ENCODE results near the gene ATL2. TPM values are rescaled to one million over a fixed set of nuclear protein-coding genes. Genes with fewer than 3 reads are reported as not detected.

ATL2 gene
- total and polyA plus RNA-seq, 2 experiments from 2014 or later, result 28.0 to 72.4 TPM

GRCh38 chr2:38268691-38269327, 108.3 kb downstream of the ATL2 start:
- 97% methylated on average over 3 of the region's 3 CpGs for WGBS (ENCODE audit: low lambda C conversion rate, missing lambda C conversion rate)
- Histone ChIP-seq H4K20me1 (ENCODE audit: insufficient read depth, poor library complexity, severe bottlenecking) (no peaks in the 10 kb centered on the region), H3K4me1 (ENCODE audit: insufficient read depth) (no peaks in the 10 kb centered on the region), H3K9me2 (replicated peaks; ENCODE audit: insufficient read depth) (no peaks in the 10 kb centered on the region), H3K36me3 (replicated peaks; ENCODE audit: insufficient read depth, low read depth) (no peaks in the 10 kb centered on the region), H3K27ac (no peak overlapping the region), H3K4me3 (no peak overlapping the region), H3K9me3 (ENCODE audit: low read depth) (no peaks in the 10 kb centered on the region), H3K27me3 (no peaks in the 10 kb centered on the region), H3K4me2 (no peak overlapping the region), H3K79me2 (no peaks in the 10 kb centered on the region), H2AFZ (no peak overlapping the region)
- no peak for DNase-seq (ENCODE audit: low spot score)
- TF ChIP-seq EZH2phosphoT487 (IDR thresholded peaks at IDR 0.05; ENCODE audit: low read depth, severe bottlenecking, unreplicated experiment) (no peak), CTCF (IDR thresholded peaks at IDR 0.05; ENCODE audit: poor library complexity) (no peak), EZH2 (IDR thresholded peaks at IDR 0.05; ENCODE audit: borderline replicate concordance) (no peak)

DNA sequence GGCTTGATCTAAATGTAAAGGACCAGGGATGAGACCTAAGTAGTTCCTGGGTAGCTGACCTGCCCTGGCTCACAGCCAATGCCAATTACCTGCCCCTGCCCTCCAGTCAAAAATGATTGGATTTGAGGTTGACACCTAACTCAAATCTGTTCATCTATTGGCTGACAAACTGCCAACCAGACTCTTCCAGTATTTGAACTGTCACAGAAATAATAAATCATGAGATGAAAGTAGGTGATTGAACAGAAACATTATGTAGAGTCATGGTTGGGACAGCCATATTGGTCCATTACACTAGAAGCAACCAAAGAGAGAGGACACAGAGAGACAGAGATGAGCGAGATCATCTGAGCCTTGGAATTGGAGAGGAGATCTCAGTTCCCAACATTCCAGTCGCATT, 109.1 kb downstream of the ATL2 start:
- 98% methylated on average over 2 of the region's 2 CpGs for WGBS (ENCODE audit: low lambda C conversion rate, missing lambda C conversion rate)
- no peaks in the 10 kb centered on the region for H3K27me3 ChIP-seq
- TF ChIP-seq CTCF (IDR thresholded peaks at IDR 0.05; ENCODE audit: poor library complexity) (no peak), EZH2 (IDR thresholded peaks at IDR 0.05; ENCODE audit: borderline replicate concordance) (no peak), EZH2phosphoT487 (IDR thresholded peaks at IDR 0.05; ENCODE audit: low read depth, severe bottlenecking, unreplicated experiment) (no peak)
- no peak for DNase-seq (ENCODE audit: low spot score)
- H3K4me1 ChIP-seq (ENCODE audit: insufficient read depth), result no peaks in the 10 kb centered on the region
- H2AFZ ChIP-seq, result no peak overlapping the region
- H3K4me3 ChIP-seq, result no peak overlapping the region
- H3K4me2 ChIP-seq, result no peak overlapping the region
- H4K20me1 ChIP-seq (ENCODE audit: insufficient read depth, poor library complexity, severe bottlenecking), result no peaks in the 10 kb centered on the region
- H3K9me2 ChIP-seq (replicated peaks; ENCODE audit: insufficient read depth), result no peaks in the 10 kb centered on the region
- H3K9me3 ChIP-seq (ENCODE audit: low read depth), result no peaks in the 10 kb centered on the region
- H3K27ac ChIP-seq, result no peak overlapping the region
- H3K79me2 ChIP-seq, result no peaks in the 10 kb centered on the region
- no peaks in the 10 kb centered on the region for H3K36me3 ChIP-seq (replicated peaks; ENCODE audit: insufficient read depth, low read depth)

GRCh38 chr2:38267270-38267925, 109.7 kb downstream of the ATL2 start:
- H4K20me1 ChIP-seq (ENCODE audit: insufficient read depth, poor library complexity, severe bottlenecking), result no peaks in the 10 kb centered on the region
- TF ChIP-seq EZH2 (IDR thresholded peaks at IDR 0.05; ENCODE audit: borderline replicate concordance), result no peak
- H3K27ac ChIP-seq, result no peak overlapping the region
- H3K4me2 ChIP-seq, result no peak overlapping the region
- H3K4me1 ChIP-seq (ENCODE audit: insufficient read depth), result no peaks in the 10 kb centered on the region
- 92% methylated on average over 4 of the region's 4 CpGs for WGBS (ENCODE audit: low lambda C conversion rate, missing lambda C conversion rate)
- no peaks in the 10 kb centered on the region for H3K36me3 ChIP-seq (replicated peaks; ENCODE audit: insufficient read depth, low read depth)
- DNase-seq (ENCODE audit: low spot score), result no peak
- H3K9me2 ChIP-seq (replicated peaks; ENCODE audit: insufficient read depth), result no peaks in the 10 kb centered on the region
- H3K9me3 ChIP-seq (ENCODE audit: low read depth), result no peaks in the 10 kb centered on the region
- no peak overlapping the region for H2AFZ ChIP-seq
- H3K27me3 ChIP-seq, result no peaks in the 10 kb centered on the region
- no peaks in the 10 kb centered on the region for H3K79me2 ChIP-seq
- no peak overlapping the region for H3K4me3 ChIP-seq

- no peak overlapping the region for H3K27ac ChIP-seq
- no peaks in the 10 kb centered on the region for H3K4me1 ChIP-seq (ENCODE audit: insufficient read depth)
- WGBS (ENCODE audit: low lambda C conversion rate, missing lambda C conversion rate), result 97% methylated on average over 3 of the region's 3 CpGs
- H3K4me3 ChIP-seq, result no peak overlapping the region
- H2AFZ ChIP-seq, result no peak overlapping the region
- no peak overlapping the region for H3K4me2 ChIP-seq
- H3K9me2 ChIP-seq (replicated peaks; ENCODE audit: insufficient read depth), result no peaks in the 10 kb centered on the region
- H3K36me3 ChIP-seq (replicated peaks; ENCODE audit: insufficient read depth, low read depth), result no peaks in the 10 kb centered on the region
- DNase-seq (ENCODE audit: low spot score), result no peak
- H3K9me3 ChIP-seq (ENCODE audit: low read depth), result no peaks in the 10 kb centered on the region
- H3K27me3 ChIP-seq, result no peaks in the 10 kb centered on the region
- TF ChIP-seq EZH2 (IDR thresholded peaks at IDR 0.05; ENCODE audit: borderline replicate concordance) (no peak), CTCF (IDR thresholded peaks at IDR 0.05; ENCODE audit: poor library complexity) (no peak), EZH2phosphoT487 (IDR thresholded peaks at IDR 0.05; ENCODE audit: low read depth, severe bottlenecking, unreplicated experiment) (no peak)
- no peaks in the 10 kb centered on the region for H4K20me1 ChIP-seq (ENCODE audit: insufficient read depth, poor library complexity, severe bottlenecking)
- H3K79me2 ChIP-seq, result no peaks in the 10 kb centered on the region
These were observed 110.6 kb downstream of the ATL2 start for GRCh38 chr2:38266382-38267061.

Data from hepatocyte (in vitro differentiated cells).